ENCODE results near the gene BOC.
"Not testable (repeated sequence)": the region's sequence is repeated elsewhere in the genome, so short reads cannot be mapped to it uniquely, and the experiment has no call there.

Gene BOC

GRCh38 chr3:113211330-113212149 lies at the start of gene BOC:
BOC (plus strand) TSS chr3:113211557; CDS start chr3:113249803, 38,246 bp downstream.
- DNase-seq, result peak in 1 of 2 experiments; percentile 16

- DNase-seq, result no peak
These were observed 49.7 kb upstream of the BOC start for GRCh38 chr3:113161661-113162060.

GRCh38 chr3:113163152-113163551 lies 48.2 kb upstream of the BOC start:
- DNase-seq, result no peak

GRCh38 chr3:113165841-113166240 lies 45.5 kb upstream of the BOC start:
- DNase-seq, result no peak

- no peak for DNase-seq
These were observed 45.0 kb upstream of the BOC start for GRCh38 chr3:113166357-113166718.

GRCh38 chr3:113166719-113167492 lies 44.5 kb upstream of the BOC start:
- DNase-seq, result no peak

GRCh38 chr3:113167825-113168801 lies 43.2 kb upstream of the BOC start:
- no peak for DNase-seq

GRCh38 chr3:113169891-113170452 lies 41.4 kb upstream of the BOC start:
- no peak for DNase-seq

- no peak for DNase-seq
These were observed 40.6 kb upstream of the BOC start for GRCh38 chr3:113170771-113171170.

GRCh38 chr3:113171675-113172300 lies 39.6 kb upstream of the BOC start:
- not testable (repeated sequence) for DNase-seq

GRCh38 chr3:113173102-113173501 lies 38.3 kb upstream of the BOC start:
- no peak for DNase-seq

GRCh38 chr3:113174304-113174703 lies 37.1 kb upstream of the BOC start:
- no peak for DNase-seq

GRCh38 chr3:113174801-113175485 lies 36.4 kb upstream of the BOC start:
- no peak for DNase-seq

- no peak for DNase-seq
These were observed 33.8 kb upstream of the BOC start for GRCh38 chr3:113177526-113177925.

GRCh38 chr3:113179235-113179824 lies 32.0 kb upstream of the BOC start:
- DNase-seq, result no peak

GRCh38 chr3:113183748-113184661 lies 27.4 kb upstream of the BOC start:
- DNase-seq, result no peak

GRCh38 chr3:113185194-113185835 lies 26.0 kb upstream of the BOC start:
- DNase-seq, result no peak

GRCh38 chr3:113186566-113186965 lies 24.8 kb upstream of the BOC start:
- no peak for DNase-seq

GRCh38 chr3:113193288-113193687 lies 18.1 kb upstream of the BOC start:
- DNase-seq, result no peak
